Endothelial cell of umbilical vein (primary cell): ENCODE results near the gene TRPT1.

Source experiments
- POLR2A ChIP-seq: IDR thresholded peaks from 2 replicates; pipeline ENCODE4 v1.6.1; 2012; ENCODE audit warnings: low read depth, mild to moderate bottlenecking, control low read depth, low read length
- TF ChIP-seq, protein P1 (sequence below), 2 donors: IDR thresholded peaks; 1 replicate in 1 of 2; 2 replicates in 1 of 2; pipeline ENCODE4 v1.5.1; 2011; ENCODE audit warnings: low read length in 2 of 2, mild to moderate bottlenecking in 2 of 2, moderate library complexity in 2 of 2, control low read depth in 1 of 2, inconsistent platforms in 1 of 2, low read depth in 1 of 2; ENCODE audit not compliant: insufficient read depth in 1 of 2; ENCODE audit errors: extremely low read depth in 1 of 2

- TF ChIP-seq POLR2A: no peak
- TF ChIP-seq, protein P1, sequence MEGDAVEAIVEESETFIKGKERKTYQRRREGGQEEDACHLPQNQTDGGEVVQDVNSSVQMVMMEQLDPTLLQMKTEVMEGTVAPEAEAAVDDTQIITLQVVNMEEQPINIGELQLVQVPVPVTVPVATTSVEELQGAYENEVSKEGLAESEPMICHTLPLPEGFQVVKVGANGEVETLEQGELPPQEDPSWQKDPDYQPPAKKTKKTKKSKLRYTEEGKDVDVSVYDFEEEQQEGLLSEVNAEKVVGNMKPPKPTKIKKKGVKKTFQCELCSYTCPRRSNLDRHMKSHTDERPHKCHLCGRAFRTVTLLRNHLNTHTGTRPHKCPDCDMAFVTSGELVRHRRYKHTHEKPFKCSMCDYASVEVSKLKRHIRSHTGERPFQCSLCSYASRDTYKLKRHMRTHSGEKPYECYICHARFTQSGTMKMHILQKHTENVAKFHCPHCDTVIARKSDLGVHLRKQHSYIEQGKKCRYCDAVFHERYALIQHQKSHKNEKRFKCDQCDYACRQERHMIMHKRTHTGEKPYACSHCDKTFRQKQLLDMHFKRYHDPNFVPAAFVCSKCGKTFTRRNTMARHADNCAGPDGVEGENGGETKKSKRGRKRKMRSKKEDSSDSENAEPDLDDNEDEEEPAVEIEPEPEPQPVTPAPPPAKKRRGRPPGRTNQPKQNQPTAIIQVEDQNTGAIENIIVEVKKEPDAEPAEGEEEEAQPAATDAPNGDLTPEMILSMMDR (IDR thresholded peaks at IDR 0.05; ENCODE audit: extremely low read depth in 1 of 2, insufficient read depth in 1 of 2, low read depth in 1 of 2, low read length in 2 of 2): no peak
Measured at GRCh38 chr11:64255135-64256128, 29.4 kb upstream of the TRPT1 start.
